ENCODE results near the gene MBD5.

Gene MBD5

GRCh38 chr2:148253685-148254084 is 232.8 kb downstream of the MBD5 start:
- no peak overlapping the region for H3K4me2 ChIP-seq (ENCODE audit: low read length)
- no peaks in the 10 kb centered on the region for H3K4me1 ChIP-seq (ENCODE audit: low read length)
- no peak overlapping the region for H2AFZ ChIP-seq (ENCODE audit: low read depth, low read length)
- no peak overlapping the region for H3K4me3 ChIP-seq (ENCODE audit: low read length)
- H3K27ac ChIP-seq (ENCODE audit: low read length) = no peak overlapping the region
- no peaks in the 10 kb centered on the region for H4K20me1 ChIP-seq (ENCODE audit: insufficient read depth, low read length)
- 0 out of 2 replicates have a peak, but pooled peaks cover 6% of the 10 kb centered on the region for H3K9me3 ChIP-seq (ENCODE audit: insufficient read depth, low read length)
- TF ChIP-seq CTCF (IDR thresholded peaks at IDR 0.05; ENCODE audit: low read depth, low read length) (no peak), EZH2phosphoT487 (IDR thresholded peaks at IDR 0.05; ENCODE audit: low read depth) (no peak)
- H3K36me3 ChIP-seq (replicated peaks; ENCODE audit: low read depth, low read length) = peaks cover 9% of the 10 kb centered on the region
- no peaks in the 10 kb centered on the region for H3K79me2 ChIP-seq (ENCODE audit: low read length)
- no peaks in the 10 kb centered on the region for H3K27me3 ChIP-seq (ENCODE audit: low read depth, low read length)
- no peak overlapping the region for H3K9ac ChIP-seq (ENCODE audit: low read length)

DNA sequence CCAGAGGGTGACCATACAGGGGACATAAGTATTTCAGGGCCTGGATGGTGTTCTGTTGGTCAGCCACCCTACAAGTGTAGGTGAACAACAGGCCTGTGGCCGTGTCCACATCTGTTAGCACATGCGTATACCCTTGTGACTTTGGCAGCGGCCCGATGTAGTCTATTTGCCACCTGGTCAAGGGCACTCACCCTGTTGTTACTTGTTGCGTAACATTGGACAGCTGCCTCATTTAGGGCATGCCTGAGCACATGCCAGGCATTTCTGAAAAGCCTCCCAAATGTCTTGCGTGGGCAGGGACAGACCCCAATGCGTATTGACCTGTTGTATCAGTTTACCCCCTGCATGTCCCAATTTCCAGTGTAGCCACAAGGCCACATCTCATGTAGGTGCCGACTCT is 235.0 kb downstream of the MBD5 start:
- Histone ChIP-seq H3K4me3 (ENCODE audit: low read length) (no peak overlapping the region), H3K79me2 (ENCODE audit: low read length) (no peaks in the 10 kb centered on the region), H3K4me2 (ENCODE audit: low read length) (no peak overlapping the region), H3K9ac (ENCODE audit: low read length) (no peak overlapping the region), H3K27ac (ENCODE audit: low read length) (no peak overlapping the region), H3K9me3 (ENCODE audit: insufficient read depth, low read length) (peaks cover 12% of the 10 kb centered on the region; the same call in 1 of the 2 replicates), H3K27me3 (ENCODE audit: low read depth, low read length) (no peaks in the 10 kb centered on the region), H3K4me1 (ENCODE audit: low read length) (no peaks in the 10 kb centered on the region), H2AFZ (ENCODE audit: low read depth, low read length) (no peak overlapping the region), H4K20me1 (ENCODE audit: insufficient read depth, low read length) (no peaks in the 10 kb centered on the region), H3K36me3 (replicated peaks; ENCODE audit: low read depth, low read length) (peaks cover 16% of the 10 kb centered on the region)
- TF ChIP-seq EZH2phosphoT487 (IDR thresholded peaks at IDR 0.05; ENCODE audit: low read depth) (no peak), CTCF (IDR thresholded peaks at IDR 0.05; ENCODE audit: low read depth, low read length) (no peak)

GRCh38 chr2:148257276-148257675 is 236.4 kb downstream of the MBD5 start:
- peaks cover 16% of the 10 kb centered on the region for H3K36me3 ChIP-seq (replicated peaks; ENCODE audit: low read depth, low read length)
- H3K9me3 ChIP-seq (ENCODE audit: insufficient read depth, low read length) = peaks cover 12% of the 10 kb centered on the region; the same call in 1 of the 2 replicates
- H4K20me1 ChIP-seq (ENCODE audit: insufficient read depth, low read length) = no peaks in the 10 kb centered on the region
- no peak overlapping the region for H3K27ac ChIP-seq (ENCODE audit: low read length)
- H3K4me2 ChIP-seq (ENCODE audit: low read length) = no peak overlapping the region
- H2AFZ ChIP-seq (ENCODE audit: low read depth, low read length) = no peak overlapping the region
- no peak overlapping the region for H3K9ac ChIP-seq (ENCODE audit: low read length)
- no peaks in the 10 kb centered on the region for H3K4me1 ChIP-seq (ENCODE audit: low read length)
- no peaks in the 10 kb centered on the region for H3K27me3 ChIP-seq (ENCODE audit: low read depth, low read length)
- TF ChIP-seq CTCF (IDR thresholded peaks at IDR 0.05; ENCODE audit: low read depth, low read length) (no peak), EZH2phosphoT487 (IDR thresholded peaks at IDR 0.05; ENCODE audit: low read depth) (no peak)
- no peak overlapping the region for H3K4me3 ChIP-seq (ENCODE audit: low read length)
- no peaks in the 10 kb centered on the region for H3K79me2 ChIP-seq (ENCODE audit: low read length)

GRCh38 chr2:148258124-148258523 is 237.2 kb downstream of the MBD5 start:
- H3K36me3 ChIP-seq (replicated peaks; ENCODE audit: low read depth, low read length) = peaks cover 16% of the 10 kb centered on the region
- H2AFZ ChIP-seq (ENCODE audit: low read depth, low read length) = no peak overlapping the region
- peaks cover 12% of the 10 kb centered on the region; the same call in 1 of the 2 replicates for H3K9me3 ChIP-seq (ENCODE audit: insufficient read depth, low read length)

More at GRCh38 chr2:148258124-148258523, 237.2 kb downstream of the MBD5 start:
- Histone ChIP-seq H3K27me3 (ENCODE audit: low read depth, low read length) (no peaks in the 10 kb centered on the region), H3K4me3 (ENCODE audit: low read length) (no peak overlapping the region), H3K27ac (ENCODE audit: low read length) (no peak overlapping the region), H3K9ac (ENCODE audit: low read length) (no peak overlapping the region), H3K4me2 (ENCODE audit: low read length) (no peak overlapping the region), H4K20me1 (ENCODE audit: insufficient read depth, low read length) (no peaks in the 10 kb centered on the region), H3K4me1 (ENCODE audit: low read length) (no peaks in the 10 kb centered on the region), H3K79me2 (ENCODE audit: low read length) (no peaks in the 10 kb centered on the region)
- TF ChIP-seq CTCF (IDR thresholded peaks at IDR 0.05; ENCODE audit: low read depth, low read length) = no peak
- TF ChIP-seq EZH2phosphoT487 (IDR thresholded peaks at IDR 0.05; ENCODE audit: low read depth) = no peak

Measured in OCI-LY3 (cell line).